IPS DF 4.7 (cell line): ENCODE data around the gene ATP11C.
"Not testable (repeated sequence)": the region's sequence is repeated elsewhere in the genome, so short reads cannot be mapped to it uniquely, and the experiment has no call there.

Experiments used
- DNase-seq: peaks from one replicate; pipeline ENCODE4 v3.0.0-alpha.2; 2013; ENCODE audit warnings: low spot score; ENCODE audit errors: extremely low read depth

Gene ATP11C

GRCh38 chrX:139924696-139925095 is 8.2 kb downstream of the ATP11C start:
- DNase-seq = no peak

- no peak for DNase-seq
These were observed 8.7 kb downstream of the ATP11C start for GRCh38 chrX:139924069-139924695.

- not testable (repeated sequence) for DNase-seq
These were observed 11.7 kb downstream of the ATP11C start for GRCh38 chrX:139921142-139921541.

- DNase-seq = no peak
These were observed 12.5 kb downstream of the ATP11C start for GRCh38 chrX:139920316-139920715.

- DNase-seq = no peak
These were observed 18.4 kb downstream of the ATP11C start for GRCh38 chrX:139914421-139914820.

- no peak for DNase-seq
These were observed 23.1 kb downstream of the ATP11C start for GRCh38 chrX:139909712-139910111.

- DNase-seq = no peak
These were observed 25.8 kb downstream of the ATP11C start for GRCh38 chrX:139907078-139907477.

GRCh38 chrX:139905743-139906142 is 27.1 kb downstream of the ATP11C start:
- DNase-seq = no peak

- no peak for DNase-seq
These were observed 27.8 kb downstream of the ATP11C start for GRCh38 chrX:139905051-139905450.

GRCh38 chrX:139903210-139903609 is 29.6 kb downstream of the ATP11C start:
- no peak for DNase-seq

GRCh38 chrX:139902559-139902958 is 30.3 kb downstream of the ATP11C start:
- no peak for DNase-seq

- no peak for DNase-seq
These were observed 34.5 kb downstream of the ATP11C start for GRCh38 chrX:139898334-139898733.

GRCh38 chrX:139892512-139892911 is 40.3 kb downstream of the ATP11C start:
- DNase-seq = no peak

- DNase-seq = no peak
These were observed 41.7 kb downstream of the ATP11C start for GRCh38 chrX:139890991-139891700.

GRCh38 chrX:139889760-139890159 is 43.1 kb downstream of the ATP11C start:
- DNase-seq = no peak

GRCh38 chrX:139883984-139884383 is 48.9 kb downstream of the ATP11C start:
- no peak for DNase-seq

GRCh38 chrX:139882299-139882698 is 50.6 kb downstream of the ATP11C start:
- no peak for DNase-seq

GRCh38 chrX:139881572-139881971 is 51.3 kb downstream of the ATP11C start:
- no peak for DNase-seq

GRCh38 chrX:139881130-139881529 is 51.7 kb downstream of the ATP11C start:
- no peak for DNase-seq

- no peak for DNase-seq
These were observed 55.0 kb downstream of the ATP11C start for GRCh38 chrX:139877710-139878414.

GRCh38 chrX:139875841-139876240 is 57.0 kb downstream of the ATP11C start:
- DNase-seq = no peak

GRCh38 chrX:139869796-139870195 is 63.1 kb downstream of the ATP11C start:
- DNase-seq = no peak

GRCh38 chrX:139864640-139865039 is 68.2 kb downstream of the ATP11C start:
- DNase-seq = no peak
